ENCODE data around the gene NLK.

DNA sequence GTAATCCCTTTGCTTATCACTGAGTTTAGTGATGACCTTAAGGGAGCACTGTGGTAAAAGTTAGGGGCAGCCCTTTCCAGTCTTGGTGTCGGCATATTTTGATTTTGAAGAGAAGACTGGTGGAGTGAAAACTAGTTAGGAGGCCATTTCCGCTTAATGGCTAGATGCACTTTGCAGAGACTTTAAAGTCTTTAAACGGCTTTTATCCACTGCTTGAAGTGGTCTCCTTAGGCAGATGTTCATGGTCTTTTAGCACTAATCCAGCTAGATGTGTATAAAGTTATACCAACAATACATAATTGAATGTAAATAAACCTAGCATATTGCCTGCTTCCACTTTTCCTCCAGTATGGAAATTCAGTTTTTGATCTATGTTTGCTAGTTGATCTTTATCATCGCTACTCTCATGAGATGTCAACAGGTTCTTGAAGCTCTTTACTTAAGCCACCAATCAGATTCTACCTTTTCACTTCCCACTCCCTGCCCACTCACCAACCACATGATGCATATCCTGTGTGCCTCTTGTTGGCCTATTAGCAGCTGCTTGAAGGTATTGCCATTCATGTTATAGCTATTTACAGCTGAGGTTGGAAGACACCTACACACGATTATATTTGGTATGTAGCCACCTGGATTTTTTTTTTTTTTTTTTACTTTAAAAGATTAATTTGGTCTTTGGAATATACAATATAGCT is 132.0 kb downstream of the NLK start:
- TF ChIP-seq FOXK2 (IDR thresholded peaks at IDR 0.05) (no peak), TARDBP (IDR thresholded peaks at IDR 0.05) (no peak), SP1 (IDR thresholded peaks at IDR 0.05) (no peak), BHLHE40 (IDR thresholded peaks at IDR 0.05; ENCODE audit: borderline replicate concordance) (no peak), FOXM1 (IDR thresholded peaks at IDR 0.05; ENCODE audit: borderline replicate concordance) (no peak), ZNF384 (IDR thresholded peaks at IDR 0.05) (no peak), ARNT (IDR thresholded peaks at IDR 0.05) (no peak), SUZ12 (IDR thresholded peaks at IDR 0.05) (no peak), NFRKB (IDR thresholded peaks at IDR 0.05) (no peak), ELF4 (IDR thresholded peaks at IDR 0.05) (no peak), LEF1 (IDR thresholded peaks at IDR 0.05; ENCODE audit: borderline replicate concordance) (no peak)
- TF ChIP-seq, protein P1, sequence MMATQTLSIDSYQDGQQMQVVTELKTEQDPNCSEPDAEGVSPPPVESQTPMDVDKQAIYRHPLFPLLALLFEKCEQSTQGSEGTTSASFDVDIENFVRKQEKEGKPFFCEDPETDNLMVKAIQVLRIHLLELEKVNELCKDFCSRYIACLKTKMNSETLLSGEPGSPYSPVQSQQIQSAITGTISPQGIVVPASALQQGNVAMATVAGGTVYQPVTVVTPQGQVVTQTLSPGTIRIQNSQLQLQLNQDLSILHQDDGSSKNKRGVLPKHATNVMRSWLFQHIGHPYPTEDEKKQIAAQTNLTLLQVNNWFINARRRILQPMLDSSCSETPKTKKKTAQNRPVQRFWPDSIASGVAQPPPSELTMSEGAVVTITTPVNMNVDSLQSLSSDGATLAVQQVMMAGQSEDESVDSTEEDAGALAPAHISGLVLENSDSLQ (IDR thresholded peaks at IDR 0.05): no peak

Data from HEK293T (cell line).